ENCODE results near the gene IRF2BPL.
A peak's percentile ranks its signal among the peaks of the same experiment; 100 is the strongest.
"Not testable (repeated sequence)": the region's sequence is repeated elsewhere in the genome, so short reads cannot be mapped to it uniquely, and the experiment has no call there.

IRF2BPL gene

DNA sequence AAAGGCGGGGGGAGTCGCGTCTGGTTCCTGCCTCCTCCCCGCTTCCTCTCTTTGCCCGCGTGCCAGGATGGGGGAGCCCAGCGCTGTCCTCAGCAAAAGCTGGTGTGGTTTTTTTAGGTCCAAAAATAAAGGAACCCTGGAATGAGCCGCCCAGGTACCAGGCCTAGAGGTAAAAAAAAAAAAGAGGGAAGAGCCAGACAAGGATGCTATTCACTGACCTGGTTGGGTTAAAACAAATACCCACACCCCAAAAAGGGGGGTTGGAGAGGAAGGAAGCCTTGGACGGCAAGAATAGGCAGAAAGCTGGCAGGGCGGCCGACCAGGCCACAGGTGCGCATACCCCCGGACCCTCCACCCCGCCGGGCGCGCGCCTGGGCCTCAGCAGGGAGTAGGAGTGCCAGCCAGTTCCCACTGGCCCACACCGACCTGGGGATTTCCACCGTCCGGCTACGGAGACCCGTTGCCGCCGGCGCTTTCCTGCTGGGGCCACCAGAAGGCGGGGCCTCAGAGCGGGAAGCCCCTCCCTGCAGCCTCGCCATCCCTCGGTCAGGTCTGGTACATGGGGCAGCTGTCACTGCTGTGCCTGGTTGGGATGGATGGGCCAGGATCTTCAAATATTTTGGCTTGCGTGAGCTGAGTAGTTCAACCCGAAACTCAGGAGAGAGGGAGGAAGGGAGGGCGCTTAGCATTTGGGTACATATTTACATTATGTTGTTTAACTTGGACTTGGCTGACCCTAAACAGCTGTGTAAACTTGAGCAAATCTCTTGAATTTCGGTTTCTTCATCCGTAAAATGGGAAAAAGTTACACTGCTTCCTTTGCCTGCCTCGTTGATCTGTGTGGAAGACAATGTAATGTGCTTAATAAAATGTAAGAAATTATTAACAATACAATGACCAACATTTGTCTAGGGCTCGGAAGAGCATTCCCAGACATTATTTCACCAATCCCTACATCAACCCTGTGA is 5.4 kb upstream of the IRF2BPL start:
- peak; percentile 78 for DNase-seq

DNA sequence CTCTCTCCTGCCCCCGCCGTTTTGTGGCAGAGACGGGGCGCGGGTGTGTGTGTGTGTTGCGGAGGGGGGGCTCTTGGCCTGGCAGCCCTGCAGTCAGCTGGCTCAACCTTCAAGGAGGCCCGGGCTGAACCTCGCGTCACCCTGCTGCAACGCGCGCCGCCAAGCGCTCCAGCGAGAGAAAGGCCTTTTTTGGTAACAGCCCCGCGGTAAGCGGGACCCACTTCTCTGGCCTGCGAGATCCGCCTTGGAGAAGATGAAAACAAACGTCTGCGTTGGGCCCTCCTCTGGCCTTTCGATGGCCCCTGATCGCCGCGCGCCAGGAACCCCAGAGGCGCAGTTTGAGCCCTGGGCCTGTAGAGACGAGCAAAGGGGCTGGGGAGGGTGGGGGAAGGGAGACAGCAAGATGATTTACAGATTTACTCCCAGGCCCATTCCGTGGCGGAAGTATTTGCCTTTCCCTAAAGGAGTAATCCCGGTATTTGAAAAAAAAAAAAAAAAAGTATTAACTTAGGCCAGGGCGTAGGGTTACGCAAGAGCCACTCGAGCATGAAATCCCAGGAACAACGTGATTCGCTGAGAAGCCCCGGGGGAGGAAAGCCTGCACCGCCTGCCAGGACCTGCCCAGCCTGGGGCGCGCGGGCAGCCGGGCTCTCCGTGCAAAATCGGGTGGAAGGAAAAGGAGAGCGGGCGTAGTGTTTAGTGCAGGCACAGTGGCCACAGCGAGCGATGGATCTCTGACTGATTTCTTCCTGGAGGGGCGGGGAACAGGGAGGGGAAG is 4.5 kb upstream of the IRF2BPL start:
- peak; percentile 69 for DNase-seq

DNA sequence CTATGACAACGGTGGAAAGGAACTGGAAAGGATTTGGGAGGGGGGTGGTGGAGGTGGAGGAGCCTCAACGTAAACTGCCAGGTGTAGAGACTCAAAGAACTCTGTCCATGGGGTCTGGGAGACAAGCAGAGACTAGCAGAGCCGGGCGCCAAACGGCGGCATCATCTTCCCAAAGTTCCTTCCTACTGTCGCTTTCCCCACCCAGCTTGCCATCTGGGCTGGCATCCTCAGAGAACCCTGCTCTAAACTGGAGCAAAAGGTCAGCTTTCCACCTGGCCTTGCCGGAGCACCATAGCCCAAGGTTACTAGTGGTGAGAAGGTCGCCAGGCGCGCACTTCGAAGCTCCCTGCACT is 4.0 kb upstream of the IRF2BPL start:
- no peak for DNase-seq

GRCh38 chr14:77031759-77032490 is 3.4 kb upstream of the IRF2BPL start:
- no peak for DNase-seq

DNA sequence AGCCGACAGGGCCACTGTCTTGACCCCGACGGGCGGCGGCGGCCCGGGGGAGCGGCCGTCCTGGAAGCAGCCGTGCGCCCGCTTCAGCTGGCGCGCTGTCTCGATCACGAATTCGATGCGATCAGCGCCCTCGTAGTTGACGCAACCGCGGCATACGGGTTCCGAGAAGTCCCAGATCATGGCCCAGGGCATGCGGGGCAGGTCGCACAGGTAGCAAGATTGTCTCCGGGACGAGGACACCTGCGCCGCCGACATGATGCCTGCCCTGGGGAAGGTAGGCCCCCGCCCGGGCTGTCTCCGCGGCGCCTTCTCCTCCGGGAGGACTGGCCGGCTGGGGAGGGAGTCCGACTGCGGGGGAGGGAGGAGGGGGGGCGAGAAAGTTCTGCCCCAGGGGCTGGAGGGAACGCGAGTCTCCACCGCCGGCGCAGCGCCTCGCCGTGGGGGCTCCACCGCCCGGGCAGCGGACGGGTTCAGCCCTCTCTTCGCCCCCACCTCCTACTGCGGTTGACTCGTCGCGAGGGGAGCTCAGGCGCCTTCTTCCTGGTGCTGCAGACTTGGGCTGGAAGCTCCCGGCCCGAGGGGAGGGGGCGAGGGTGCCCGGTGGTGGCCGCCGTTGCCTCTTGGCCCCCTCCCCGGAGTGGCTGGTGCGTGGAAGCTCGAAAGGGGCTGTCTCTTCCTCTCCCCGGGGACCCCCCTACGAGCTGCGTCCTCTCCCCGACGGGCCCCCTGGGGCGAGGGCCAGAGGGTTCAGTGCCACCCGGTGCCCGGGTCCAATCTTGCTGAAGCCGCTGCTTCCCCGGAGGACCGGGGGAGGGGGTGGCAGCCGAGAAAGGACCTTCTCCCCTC is 747 bp downstream of the IRF2BPL start:
- DNase-seq, result peak; percentile 62

DNA sequence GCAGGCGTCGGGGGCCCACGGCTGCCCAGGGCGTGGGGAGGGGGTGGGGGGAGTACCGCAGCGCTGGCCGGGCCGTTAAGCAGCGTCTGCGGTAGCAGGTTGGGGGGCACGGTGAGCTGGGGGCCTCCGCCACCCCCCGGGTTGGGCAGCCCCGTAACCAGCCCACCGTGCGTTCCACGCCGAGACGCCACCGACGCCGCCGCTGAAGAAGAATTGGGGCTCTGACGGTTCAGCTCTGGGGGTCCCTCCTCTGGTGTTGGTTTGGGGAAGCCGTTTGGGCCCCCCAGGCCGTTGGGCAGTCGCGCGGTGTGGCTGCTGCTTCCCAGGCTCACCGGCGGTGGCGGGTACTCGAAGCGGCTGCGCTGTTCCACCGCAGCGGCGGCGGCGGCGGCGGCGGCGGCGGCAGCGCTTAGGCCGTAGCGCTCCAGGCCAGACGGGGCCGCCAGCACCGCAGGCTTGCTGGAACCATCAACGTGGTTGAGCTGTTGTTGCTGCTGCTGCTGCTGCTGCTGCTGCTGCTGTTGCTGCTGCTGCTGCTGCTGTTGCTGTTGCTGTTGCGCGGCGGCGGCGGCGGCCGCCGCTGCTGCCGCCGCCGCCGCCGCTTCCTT is 1.5 kb downstream of the IRF2BPL start:
- DNase-seq, result peak; percentile 54

- DNase-seq, result no peak
Observed at GRCh38 chr14:77026166-77026929, 2.2 kb downstream of the IRF2BPL start.

GRCh38 chr14:77025744-77026165 is 2.8 kb downstream of the IRF2BPL start:
- no peak for DNase-seq

GRCh38 chr14:77024171-77024691 is 4.3 kb downstream of the IRF2BPL start:
- DNase-seq, result peak; percentile 61

GRCh38 chr14:77023001-77023996 is 5.2 kb downstream of the IRF2BPL start:
- peak; percentile 31 for DNase-seq

DNA sequence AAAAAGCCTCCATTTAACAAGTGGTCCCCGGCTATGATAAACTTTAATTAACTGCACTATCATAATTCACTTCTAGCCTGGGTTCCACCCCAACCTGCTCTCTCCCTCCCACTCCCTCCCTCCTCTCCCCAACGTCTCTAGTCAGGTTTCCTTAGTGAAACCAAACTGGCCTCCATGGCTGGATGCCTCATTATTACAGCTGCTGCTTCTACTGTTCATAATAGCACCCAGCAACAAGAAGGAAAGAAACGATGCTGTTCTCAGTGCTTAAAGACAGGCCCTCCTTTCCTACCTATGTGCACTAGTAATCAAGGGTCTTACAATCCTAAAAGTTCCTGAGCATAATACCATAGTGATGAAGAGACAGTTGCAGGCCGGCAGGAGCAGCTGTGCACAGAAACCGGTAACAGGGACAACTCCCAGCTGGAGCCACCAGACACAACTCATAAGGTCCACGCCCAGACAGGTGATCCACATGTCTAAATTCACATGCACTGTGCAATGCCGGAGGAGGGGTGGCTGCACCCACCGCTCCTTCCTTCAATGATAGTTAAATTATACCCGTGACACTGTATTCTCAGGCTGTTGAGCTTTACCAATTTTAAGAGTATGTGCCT is 6.2 kb downstream of the IRF2BPL start:
- no peak for DNase-seq

GRCh38 chr14:77021424-77021823 is 7.1 kb downstream of the IRF2BPL start:
- DNase-seq, result not testable (repeated sequence)

- DNase-seq, result no peak
Observed at GRCh38 chr14:77018785-77019184, 9.7 kb downstream of the IRF2BPL start.

- DNase-seq, result no peak
Observed at GRCh38 chr14:77017666-77018065, 10.8 kb downstream of the IRF2BPL start.

DNA sequence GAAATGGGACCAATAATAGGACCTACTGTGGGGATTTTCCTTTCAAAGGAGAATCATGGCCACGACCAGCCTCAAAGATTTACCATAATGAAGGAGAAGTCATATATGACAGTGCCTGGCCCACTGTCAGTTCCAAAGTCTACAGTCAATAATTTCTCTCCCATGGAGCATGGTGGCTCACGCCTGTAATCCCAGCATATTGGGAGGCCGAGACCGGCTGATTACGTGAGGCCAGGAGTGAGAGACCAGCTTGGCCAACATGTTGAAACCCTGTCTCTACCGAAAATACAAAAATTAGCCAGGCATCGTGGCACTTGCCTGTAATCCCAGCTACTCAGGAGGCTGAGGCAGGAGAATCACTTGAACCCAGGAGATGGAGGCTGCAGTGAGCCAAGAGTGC is 13.8 kb downstream of the IRF2BPL start:
- no peak for DNase-seq

DNA sequence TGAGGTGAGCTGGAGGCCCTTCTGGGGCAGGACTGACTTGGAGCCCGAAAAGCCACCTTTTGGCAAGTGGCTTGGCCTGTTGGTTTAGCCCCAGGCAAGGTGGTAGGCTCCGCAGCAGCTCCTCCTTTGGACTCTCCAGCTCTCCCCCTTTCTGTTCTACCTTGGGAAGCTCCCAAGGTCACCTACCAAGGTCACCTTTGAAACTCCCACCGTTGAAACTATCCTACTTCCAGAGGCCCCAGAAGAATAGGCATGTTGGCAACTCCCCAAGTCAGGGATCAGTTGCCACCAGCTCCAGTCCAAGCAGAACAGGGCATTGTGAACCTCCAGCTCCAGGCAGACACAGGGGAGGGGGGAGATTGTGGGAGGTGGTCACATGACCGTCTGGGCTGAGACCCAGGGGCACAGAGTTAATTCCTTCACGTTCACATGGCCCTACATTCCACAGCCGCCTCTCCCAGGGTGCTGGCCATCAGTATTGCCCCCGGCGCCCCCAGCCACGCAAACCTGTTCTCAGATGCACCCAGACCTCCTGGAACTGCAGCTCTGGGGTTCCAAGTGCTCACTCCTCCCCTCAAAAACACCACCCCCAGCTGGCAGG is 14.4 kb downstream of the IRF2BPL start:
- no peak for DNase-seq

DNA sequence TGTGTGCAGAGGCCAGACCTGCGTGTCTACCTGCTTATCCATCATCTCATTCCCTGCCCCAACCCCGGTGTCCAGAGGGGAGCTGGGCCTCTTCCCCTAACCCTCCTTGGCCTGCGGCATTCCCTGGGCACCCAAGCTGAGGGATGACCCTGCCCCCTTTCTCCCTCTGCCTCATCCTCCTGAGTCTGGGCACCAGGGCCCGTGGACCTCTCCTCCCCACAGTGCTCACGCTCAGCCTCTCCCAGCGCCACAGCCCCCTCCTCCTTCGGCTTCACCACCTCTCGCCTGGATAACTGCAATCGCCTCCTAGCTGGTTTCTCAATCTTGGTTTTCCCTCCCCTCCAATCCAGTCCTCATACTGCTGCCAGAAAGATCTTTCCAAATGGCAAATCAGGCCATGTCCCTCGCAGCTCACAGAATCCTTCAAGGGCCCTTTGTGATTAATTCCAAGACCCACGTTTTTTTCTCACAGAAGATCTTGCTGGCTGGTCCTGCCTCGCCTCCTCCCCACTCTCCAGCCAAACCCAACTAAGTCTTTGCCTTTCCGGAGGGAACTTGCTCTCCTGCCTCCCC is 16.2 kb downstream of the IRF2BPL start:
- no peak for DNase-seq

DNA sequence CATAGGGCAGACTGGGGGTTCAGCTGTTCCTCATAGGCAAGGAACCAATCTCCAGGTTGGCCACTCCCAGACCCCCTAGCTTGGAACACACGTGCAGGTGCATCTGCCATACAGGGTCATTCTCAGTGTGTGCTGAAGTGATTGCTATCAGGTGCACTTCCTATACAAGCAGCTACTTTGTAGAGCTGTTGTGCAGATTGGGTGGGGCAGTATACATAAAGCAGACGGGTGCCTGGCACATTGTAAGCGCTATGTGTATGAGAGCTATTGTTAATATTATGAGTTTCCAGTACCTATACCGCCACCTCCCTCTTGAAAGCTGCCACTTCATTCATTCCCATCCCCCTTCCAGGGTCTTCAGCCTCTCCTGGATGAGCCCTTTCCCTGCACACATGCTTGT is 17.3 kb downstream of the IRF2BPL start:
- DNase-seq, result no peak
